GM23248 (cell line): Measurements from ENCODE around the gene LEFTY1. TPM values are rescaled to one million over a fixed set of nuclear protein-coding genes. Genes with fewer than 3 reads are reported as not detected.
A peak's percentile ranks its signal among the peaks of the same experiment; 100 is the strongest.

Experiments
- DNase-seq: peaks from one replicate; pipeline ENCODE4 v3.0.0-alpha.2; 2015
- H2AFZ ChIP-seq: fragments of 200-600 bp; sonication (generic); 2 replicates; pipeline ENCODE4 v1.6.1; 2016; ENCODE audit warnings: antibody characterized with exemption
- H3F3A ChIP-seq: fragments of 200-600 bp; sonication (generic); 2 replicates; pipeline ENCODE4 v1.6.1; 2016; ENCODE audit warnings: mild to moderate bottlenecking, antibody characterized with exemption, mixed run types; ENCODE audit not compliant: insufficient read depth
- H3K27ac ChIP-seq: fragments of 200-600 bp; sonication (generic); 2 replicates; pipeline ENCODE4 v1.5.1; 2016; ENCODE audit warnings: mild to moderate bottlenecking
- H3K27me3 ChIP-seq: fragments of 200-600 bp; sonication (generic); replicated peaks from 2 replicates; pipeline ENCODE4 v1.6.1; 2016; ENCODE audit warnings: mild to moderate bottlenecking; ENCODE audit not compliant: insufficient read depth
- H3K36me3 ChIP-seq: fragments of 200-600 bp; sonication (generic); 2 replicates; pipeline ENCODE4 v1.6.1; 2016; ENCODE audit warnings: low read depth, mild to moderate bottlenecking
- H3K4me1 ChIP-seq: fragments of 200-600 bp; sonication (generic); 2 replicates; pipeline ENCODE4 v1.6.1; 2016; ENCODE audit warnings: mild to moderate bottlenecking; ENCODE audit not compliant: insufficient read depth
- H3K4me2 ChIP-seq: fragments of 200-600 bp; sonication (generic); one replicate; pipeline ENCODE4 v1.6.1; 2016; ENCODE audit warnings: mild to moderate bottlenecking; ENCODE audit not compliant: unreplicated experiment
- H3K4me3 ChIP-seq: fragments of 200-600 bp; sonication (generic); 2 replicates; pipeline ENCODE4 v1.5.1; 2016; ENCODE audit warnings: mild to moderate bottlenecking
- H3K79me2 ChIP-seq: fragments of 200-600 bp; sonication (generic); 2 replicates; pipeline ENCODE4 v1.6.1; 2016; ENCODE audit warnings: mild to moderate bottlenecking; ENCODE audit not compliant: insufficient read depth
- H3K9ac ChIP-seq: fragments of 200-600 bp; sonication (generic); 2 replicates; pipeline ENCODE4 v1.6.1; 2016; ENCODE audit warnings: mild to moderate bottlenecking
- H3K9me2 ChIP-seq: fragments of 200-600 bp; sonication (generic); 2 replicates; pipeline ENCODE4 v1.6.1; 2016; ENCODE audit warnings: mixed run types, mild to moderate bottlenecking, moderate library complexity; ENCODE audit not compliant: insufficient read depth
- H3K9me3 ChIP-seq: fragments of 200-600 bp; sonication (generic); one replicate; pipeline ENCODE4 v1.6.1; 2017; ENCODE audit warnings: low read depth
- H4K20me1 ChIP-seq: fragments of 200-600 bp; sonication (generic); 2 replicates; pipeline ENCODE4 v1.6.0; 2016; ENCODE audit not compliant: insufficient read depth
- EZH2 ChIP-seq: fragments of 200-600 bp; sonication (generic); IDR thresholded peaks from 2 replicates; pipeline ENCODE4 v1.6.1; 2018; ENCODE audit warnings: antibody characterized with exemption, mild to moderate bottlenecking; ENCODE audit not compliant: insufficient read depth, poor library complexity, severe bottlenecking
- EZH2phosphoT487 ChIP-seq: fragments of 200-600 bp; sonication (generic); IDR thresholded peaks from 2 replicates; pipeline ENCODE4 v1.6.1; 2018; ENCODE audit warnings: antibody characterized with exemption, moderate library complexity, mild to moderate bottlenecking, low read depth; ENCODE audit not compliant: insufficient read depth
- WGBS, 2 experiments: methylation state at CpG; one replicate each; pipeline ENCODE4 v1.1.6; 2015 to 2017; ENCODE audit warnings: low lambda C conversion rate in 2 of 2, low coverage in 1 of 2; ENCODE audit errors: missing lambda C conversion rate in 2 of 2; 5-methylcytosine and 5-hydroxymethylcytosine counted together
- in situ Hi-C: fragments of 300-500 bp; cut with MboI; formaldehyde crosslinking; loops from 2 replicates; pipeline ENCODE4 v1.15.0; 2020
- polyA plus RNA-seq: library from polyadenylated mRNA; unstranded; fragments of >200 nt; fragmentation: Nextera tagmentation; extraction: Ambion mirVana; gene quantifications from 2 replicates; pipeline ENCODE4 v1.2.1, GENCODE V29; 2016
- total RNA-seq: library from RNA; depleted of rRNA; stranded (reverse); fragments of >200 nt; shearing (Covaris generic); gene quantifications from 2 replicates; pipeline ENCODE4 v1.2.3, GENCODE V29; 2014

LEFTY1 gene
- total and polyA plus RNA-seq, 2 experiments from 2014 or later: not detected

GRCh38 chr1:225928186-225929175 lies 39.5 kb upstream of the LEFTY1 start:
- Histone ChIP-seq H3F3A (peaks cover 3% of the 10 kb centered on the region; the same call in 1 of the 2 replicates), H3K9ac (no peak overlapping the region), H3K27me3 (no peaks in the 10 kb centered on the region), H3K36me3 (no peaks in the 10 kb centered on the region), H3K4me3 (no peak overlapping the region), H4K20me1 (no peaks in the 10 kb centered on the region), H3K4me1 (peaks cover 11% of the 10 kb centered on the region; the same call in 1 of the 2 replicates), H3K9me2 (no peaks in the 10 kb centered on the region), H3K79me2 (peaks cover 4% of the 10 kb centered on the region), H2AFZ (peak overlapping the region; percentile 57; the same call in 1 of the 2 replicates), H3K9me3 (no peaks in the 10 kb centered on the region), H3K4me2 (no peak overlapping the region), H3K27ac (no peak overlapping the region)
- WGBS, 2 experiments: 53% methylated on average over 14 of the region's 14 CpGs
- in situ Hi-C loops: no loop called here
- no peak for DNase-seq
- no peak for TF ChIP-seq EZH2

- Histone ChIP-seq H3K36me3 (no peaks in the 10 kb centered on the region), H2AFZ (peak overlapping the region; percentile 28; the same call in 1 of the 2 replicates), H4K20me1 (no peaks in the 10 kb centered on the region), H3K9me3 (no peaks in the 10 kb centered on the region), H3K79me2 (peaks cover 17% of the 10 kb centered on the region), H3K4me1 (peaks cover 15% of the 10 kb centered on the region), H3K4me3 (no peak overlapping the region), H3K27ac (no peak overlapping the region), H3K27me3 (no peaks in the 10 kb centered on the region), H3K9ac (no peak overlapping the region), H3K9me2 (no peaks in the 10 kb centered on the region), H3F3A (no peaks in the 10 kb centered on the region), H3K4me2 (no peak overlapping the region)
- TF ChIP-seq EZH2phosphoT487 (no peak), EZH2 (no peak)
- DNase-seq: peak; percentile 37
- 90 to 98% methylated on average over 3 of the region's 3 CpGs for WGBS, 2 experiments
- in situ Hi-C loops: no loop called here
These were observed 37.7 kb upstream of the LEFTY1 start for GRCh38 chr1:225926551-225927113.

- H3K4me1 ChIP-seq: peaks cover 26% of the 10 kb centered on the region
- H3K79me2 ChIP-seq: peaks cover 17% of the 10 kb centered on the region
- no peaks in the 10 kb centered on the region for H3K9me3 ChIP-seq
- peak within 1 kb of the TSS; percentile 81 for H3K27ac ChIP-seq
- H4K20me1 ChIP-seq: no peaks in the 10 kb centered on the region
- peak; percentile 98 for DNase-seq
- H3K9me2 ChIP-seq: no peaks in the 10 kb centered on the region
- peaks cover 8% of the 10 kb centered on the region; the same call in 1 of the 2 replicates for H3F3A ChIP-seq
- WGBS, 2 experiments: 1 to 2% methylated on average over 49 to 64 of the region's 80 CpGs
- peak within 1 kb of the TSS; percentile 89 for H2AFZ ChIP-seq
- no peak for TF ChIP-seq EZH2phosphoT487
- TF ChIP-seq EZH2: no peak
- no peaks in the 10 kb centered on the region for H3K27me3 ChIP-seq
- H3K36me3 ChIP-seq: no peaks in the 10 kb centered on the region
- in situ Hi-C loops: no loop called here
- H3K4me3 ChIP-seq: peak within 1 kb of the TSS; percentile 94
- peak within 1 kb of the TSS; percentile 94 for H3K9ac ChIP-seq
- H3K4me2 ChIP-seq: peak within 1 kb of the TSS; percentile 82
These were observed 35.0 kb upstream of the LEFTY1 start, which contains the start of gene PYCR2 for GRCh38 chr1:225923692-225924555. PYCR2 (minus strand) TSS chr1:225924250; CDS start chr1:225924110, 140 bp downstream.

GRCh38 chr1:225923381-225923691 lies 34.4 kb upstream of the LEFTY1 start:
- Histone ChIP-seq H2AFZ (peak overlapping the region; percentile 89), H3F3A (peaks cover 9% of the 10 kb centered on the region; the same call in 1 of the 2 replicates), H3K9me2 (no peaks in the 10 kb centered on the region), H3K79me2 (peaks cover 23% of the 10 kb centered on the region), H3K9ac (peak overlapping the region; percentile 94), H3K9me3 (no peaks in the 10 kb centered on the region), H4K20me1 (no peaks in the 10 kb centered on the region), H3K4me2 (peak overlapping the region; percentile 82), H3K36me3 (peaks cover under 1% of the 10 kb centered on the region; the same call in 1 of the 2 replicates), H3K4me3 (peak overlapping the region; percentile 94), H3K4me1 (peaks cover 26% of the 10 kb centered on the region), H3K27ac (peak overlapping the region; percentile 81), H3K27me3 (no peaks in the 10 kb centered on the region)
- DNase-seq: peak; percentile 55
- WGBS, 2 experiments: 2 to 3% methylated on average over 8 of the region's 8 CpGs
- in situ Hi-C loops: no loop called here
- no peak for TF ChIP-seq EZH2phosphoT487
- no peak for TF ChIP-seq EZH2
